ENCODE measurements around the gene CIP2A. TPM values are rescaled to one million over a fixed set of nuclear protein-coding genes. Genes with fewer than 3 reads are reported as not detected.
A peak's percentile ranks its signal among the peaks of the same experiment; 100 is the strongest.
"Not testable (repeated sequence)": the region's sequence is repeated elsewhere in the genome, so short reads cannot be mapped to it uniquely, and the experiment has no call there.

CIP2A gene
- 1 to 10 TPM; 2.0 to 6.2 (median 2.1) TPM for total RNA-seq

DNA sequence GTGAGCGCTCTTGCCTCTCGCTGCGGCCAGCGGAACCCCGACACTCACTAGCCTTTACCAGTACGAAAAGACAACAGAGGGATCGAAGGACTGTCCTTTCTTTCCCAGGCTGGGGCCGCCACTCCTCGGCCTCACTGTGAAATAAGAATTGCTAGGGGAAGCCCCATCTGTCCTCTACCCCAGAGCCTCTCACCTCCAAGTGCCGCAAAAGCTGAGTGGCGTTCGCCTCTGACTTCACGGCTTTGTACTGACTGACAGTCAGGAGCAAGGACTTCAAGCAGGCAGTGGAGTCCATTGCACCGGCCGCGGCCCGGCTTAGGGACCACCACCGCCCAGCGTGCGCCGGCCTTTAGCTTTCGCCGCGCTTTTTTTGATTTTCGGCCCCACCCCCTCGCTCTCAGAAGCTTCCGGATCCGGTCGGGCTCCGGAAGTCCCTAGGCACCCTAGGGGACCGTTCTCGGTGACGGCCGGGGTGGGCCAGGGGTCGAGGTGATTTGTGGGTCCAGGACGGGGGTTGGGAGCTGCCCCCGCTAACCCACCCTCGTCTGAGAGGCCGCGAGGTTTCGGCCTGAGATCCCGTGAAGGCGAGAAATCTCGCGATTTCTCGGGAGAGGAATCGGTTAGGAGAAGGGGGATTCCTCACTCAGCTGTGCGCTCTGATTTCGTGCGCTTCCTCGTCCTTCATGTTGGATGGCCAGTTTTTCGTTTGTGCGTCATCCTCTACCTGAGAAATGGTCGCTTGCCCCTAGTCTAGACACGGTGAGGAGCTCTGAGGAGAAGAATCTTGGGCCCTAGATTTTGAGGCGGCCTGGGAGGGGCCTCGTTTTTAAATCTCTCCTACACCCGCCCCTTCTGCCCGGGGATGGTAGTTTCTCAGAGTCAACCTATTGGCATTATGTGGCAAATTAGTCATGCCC, at the start of gene CIP2A, which contains the start of gene DZIP3:
Gene CIP2A, minus strand, starts transcription at position 358 of the 917 bp plus-strand sequence. Its CDS starts 63 bp downstream, at position 295.
Gene DZIP3, plus strand, starts transcription at position 642 of the 917 bp plus-strand sequence. CDS start 15,685 bp downstream, outside the sequence.
- no peaks in the 10 kb centered on the region for H3K27me3 ChIP-seq
- peak; percentile 92 for DNase-seq (ENCODE audit: extremely low spot score)
- intact Hi-C loops (cut with DNase I), result no loop called here
- H3K27ac ChIP-seq (replicated peaks in 1 of 4), result peak within 1 kb of the TSS; percentile 87 to 94 (median 90)
- H3K4me3 ChIP-seq, result peak within 1 kb of the TSS; percentile 66 to 81 (median 76)
- H3K4me1 ChIP-seq, result peaks cover 15 to 29% (median 22%) of the 10 kb centered on the region in 4 donors
- TF ChIP-seq, protein P1, sequence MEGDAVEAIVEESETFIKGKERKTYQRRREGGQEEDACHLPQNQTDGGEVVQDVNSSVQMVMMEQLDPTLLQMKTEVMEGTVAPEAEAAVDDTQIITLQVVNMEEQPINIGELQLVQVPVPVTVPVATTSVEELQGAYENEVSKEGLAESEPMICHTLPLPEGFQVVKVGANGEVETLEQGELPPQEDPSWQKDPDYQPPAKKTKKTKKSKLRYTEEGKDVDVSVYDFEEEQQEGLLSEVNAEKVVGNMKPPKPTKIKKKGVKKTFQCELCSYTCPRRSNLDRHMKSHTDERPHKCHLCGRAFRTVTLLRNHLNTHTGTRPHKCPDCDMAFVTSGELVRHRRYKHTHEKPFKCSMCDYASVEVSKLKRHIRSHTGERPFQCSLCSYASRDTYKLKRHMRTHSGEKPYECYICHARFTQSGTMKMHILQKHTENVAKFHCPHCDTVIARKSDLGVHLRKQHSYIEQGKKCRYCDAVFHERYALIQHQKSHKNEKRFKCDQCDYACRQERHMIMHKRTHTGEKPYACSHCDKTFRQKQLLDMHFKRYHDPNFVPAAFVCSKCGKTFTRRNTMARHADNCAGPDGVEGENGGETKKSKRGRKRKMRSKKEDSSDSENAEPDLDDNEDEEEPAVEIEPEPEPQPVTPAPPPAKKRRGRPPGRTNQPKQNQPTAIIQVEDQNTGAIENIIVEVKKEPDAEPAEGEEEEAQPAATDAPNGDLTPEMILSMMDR (IDR thresholded peaks at IDR 0.05), result peak in 2 of 3 experiments; percentile 8 to 9
- peak; percentile 13 for TF ChIP-seq POLR2A (IDR thresholded peaks at IDR 0.05; ENCODE audit: low read depth)
- peak; percentile 85 to 89 for TF ChIP-seq POLR2AphosphoS5 (IDR thresholded peaks at IDR 0.05)
- TF ChIP-seq EP300 (IDR thresholded peaks at IDR 0.05), result no peak
- H3K9me3 ChIP-seq, result no peaks in the 10 kb centered on the region
- WGBS, result under 1% methylated on average over 59 of the region's 59 CpGs
- H3K36me3 ChIP-seq, result peaks cover 0 to under 1% (median 0%) of the 10 kb centered on the region in 4 donors

DNA sequence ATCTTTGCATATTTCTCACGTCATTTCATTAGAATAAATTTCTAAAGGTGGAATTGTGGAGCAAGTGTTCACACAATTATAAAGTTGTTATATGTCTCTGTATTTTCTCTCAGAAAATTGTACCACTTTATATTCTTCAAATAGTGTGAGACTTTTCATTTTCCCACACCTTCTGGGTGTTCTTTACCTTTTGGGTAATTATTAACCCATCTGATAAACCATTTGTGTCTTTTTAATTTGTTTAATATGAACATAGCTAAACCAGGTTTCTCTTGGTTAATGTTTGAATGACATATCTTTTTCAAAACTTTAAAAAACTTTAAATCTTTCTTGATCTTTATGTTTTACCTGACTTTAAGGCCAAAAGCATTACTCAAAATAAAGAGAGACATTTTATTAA, 40.7 kb upstream of the CIP2A start:
- Histone ChIP-seq H3K27ac (replicated peaks in 1 of 4) (no peak overlapping the region), H3K4me1 (no peaks in the 10 kb centered on the region), H3K27me3 (no peaks in the 10 kb centered on the region), H3K4me3 (no peak overlapping the region), H3K9me3 (no peaks in the 10 kb centered on the region), H3K36me3 (peaks cover 0 to 39% (median 3%) of the 10 kb centered on the region in 4 donors)
- 94% methylated on average over 1 of the region's 1 CpG for WGBS
- DNase-seq (ENCODE audit: extremely low spot score), result no peak
- intact Hi-C loops (cut with DNase I), result no loop called here
- TF ChIP-seq EP300 (IDR thresholded peaks at IDR 0.05) (no peak), POLR2AphosphoS5 (IDR thresholded peaks at IDR 0.05) (no peak), POLR2A (IDR thresholded peaks at IDR 0.05; ENCODE audit: low read depth) (no peak)
- TF ChIP-seq, protein P1 (IDR thresholded peaks at IDR 0.05), result no peak

DNA sequence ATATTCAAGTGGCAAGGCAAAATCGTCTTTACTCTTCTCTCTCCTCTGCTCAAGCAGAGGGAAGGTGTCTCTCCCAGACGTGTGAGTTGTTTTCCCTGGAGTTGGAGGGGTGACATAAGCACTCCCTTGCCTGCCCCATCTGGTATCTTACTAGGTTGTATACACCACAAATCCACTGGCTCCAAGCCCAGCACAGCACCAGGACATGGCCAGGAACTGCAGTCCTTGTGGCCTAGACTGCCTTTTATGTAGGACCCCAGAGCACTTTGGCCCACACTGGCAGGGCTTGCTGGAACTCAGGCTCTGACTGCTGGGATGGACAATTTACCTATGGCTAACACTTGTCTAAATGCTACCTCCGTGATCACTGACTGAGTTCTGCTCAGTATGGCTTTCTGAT, 34.3 kb upstream of the CIP2A start:
- intact Hi-C loops (cut with DNase I), result no loop called here
- Histone ChIP-seq H3K36me3 (peaks cover 0 to 53% (median 8%) of the 10 kb centered on the region in 4 donors), H3K27ac (replicated peaks in 1 of 4) (no peak overlapping the region), H3K4me1 (no peaks in the 10 kb centered on the region), H3K9me3 (no peaks in the 10 kb centered on the region), H3K4me3 (no peak overlapping the region), H3K27me3 (no peaks in the 10 kb centered on the region)
- WGBS, result 74% methylated on average over 3 of the region's 3 CpGs
- TF ChIP-seq, protein P1 (IDR thresholded peaks at IDR 0.05), result no peak
- TF ChIP-seq POLR2AphosphoS5 (IDR thresholded peaks at IDR 0.05) (no peak), EP300 (IDR thresholded peaks at IDR 0.05) (no peak), POLR2A (IDR thresholded peaks at IDR 0.05; ENCODE audit: low read depth) (no peak)
- no peak for DNase-seq (ENCODE audit: extremely low spot score)

DNA sequence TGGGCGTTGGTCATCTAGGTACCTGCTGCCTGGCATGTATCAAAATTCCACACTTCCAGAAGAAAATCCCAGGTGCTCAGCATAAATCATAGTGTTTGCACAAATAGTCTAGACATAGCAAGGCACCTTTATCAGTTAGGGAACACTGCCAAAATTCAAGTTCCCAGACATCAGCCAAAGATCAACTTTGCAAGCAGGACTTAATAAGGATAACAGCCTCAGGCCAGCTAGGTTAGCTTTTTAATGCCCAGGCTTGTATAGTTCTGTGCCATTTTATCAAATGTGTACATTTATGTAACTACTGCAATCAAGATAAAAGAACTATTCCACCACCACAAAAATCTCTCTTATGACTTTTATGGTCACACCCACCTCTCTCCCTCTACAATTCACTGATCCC, 31.0 kb upstream of the CIP2A start:
- intact Hi-C loops (cut with DNase I), result no loop called here
- 76% methylated on average over 1 of the region's 1 CpG for WGBS

DNA sequence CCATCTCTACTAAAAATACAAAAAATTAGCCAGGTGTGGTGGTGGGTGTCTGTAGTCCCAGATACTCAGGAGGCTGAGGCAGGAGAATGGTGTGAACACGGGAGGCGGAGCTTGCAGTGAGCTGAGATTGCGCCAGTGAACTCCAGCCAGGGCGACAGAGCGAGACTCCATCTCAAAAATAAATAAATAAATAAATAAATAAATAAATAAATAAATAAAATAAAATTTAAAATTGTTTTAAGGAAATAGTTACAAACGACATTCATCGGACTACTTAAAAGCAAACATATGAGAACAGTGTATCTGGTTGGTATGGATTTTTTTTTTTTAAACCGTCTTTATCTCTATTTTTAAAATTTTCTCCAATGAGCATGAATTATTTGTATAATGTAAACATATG, 26.9 kb upstream of the CIP2A start:
- H3K4me1 ChIP-seq; intact Hi-C loops (cut with DNase I); H3K4me3 ChIP-seq; H3K27me3 ChIP-seq; H3K9me3 ChIP-seq; H3K27ac ChIP-seq (replicated peaks in 1 of 4); DNase-seq (ENCODE audit: extremely low spot score): not testable (repeated sequence)
- 98% methylated on average over 8 of the region's 8 CpGs for WGBS
- H3K36me3 ChIP-seq, result peaks cover 0 to 49% (median 13%) of the 10 kb centered on the region in 4 donors

More for the DNA sequence above, 31.0 kb upstream of the CIP2A start:
- DNase-seq (ENCODE audit: extremely low spot score), result no peak
- TF ChIP-seq EP300 (IDR thresholded peaks at IDR 0.05), result no peak
- TF ChIP-seq POLR2A (IDR thresholded peaks at IDR 0.05; ENCODE audit: low read depth), result no peak
- TF ChIP-seq POLR2AphosphoS5 (IDR thresholded peaks at IDR 0.05), result no peak
- TF ChIP-seq, protein P1 (IDR thresholded peaks at IDR 0.05), result no peak
- no peak overlapping the region for H3K4me3 ChIP-seq
- H3K27me3 ChIP-seq, result no peaks in the 10 kb centered on the region
- H3K9me3 ChIP-seq, result no peaks in the 10 kb centered on the region
- no peak overlapping the region for H3K27ac ChIP-seq (replicated peaks in 1 of 4)
- peaks cover 0 to 49% (median 10%) of the 10 kb centered on the region in 4 donors for H3K36me3 ChIP-seq
- H3K4me1 ChIP-seq, result no peaks in the 10 kb centered on the region
